ENCODE results near the gene MAP2K5.

MAP2K5 gene

GRCh38 chr15:67506775-67507747, 35.4 kb upstream of the MAP2K5 start:
- Histone ChIP-seq H3K27ac (no peak overlapping the region), H3K9ac (ENCODE audit: insufficient read length) (no peak overlapping the region), H3K9me3 (ENCODE audit: low read depth, low read length) (no peaks in the 10 kb centered on the region), H3K4me3 (no peak overlapping the region), H3K36me3 (ENCODE audit: insufficient read depth, low read length) (no peaks in the 10 kb centered on the region)
- no peak for DNase-seq (ENCODE audit: low read depth, low spot score)
- TF ChIP-seq FOXP2 (optimal IDR thresholded peaks at IDR 0.05; ENCODE audit: control extremely low read depth, extremely low read length, insufficient read depth), result no peak
- TF ChIP-seq POLR2AphosphoS5 (IDR thresholded peaks at IDR 0.05; ENCODE audit: borderline replicate concordance, low read depth, low read length), result no peak
- TF ChIP-seq EZH2 (IDR thresholded peaks at IDR 0.05), result no peak

GRCh38 chr15:67508407-67508806, 34.1 kb upstream of the MAP2K5 start:
- no peak for DNase-seq (ENCODE audit: low read depth, low spot score)
- TF ChIP-seq POLR2AphosphoS5 (IDR thresholded peaks at IDR 0.05; ENCODE audit: borderline replicate concordance, low read depth, low read length) (no peak), FOXP2 (optimal IDR thresholded peaks at IDR 0.05; ENCODE audit: control extremely low read depth, extremely low read length, insufficient read depth) (no peak), EZH2 (IDR thresholded peaks at IDR 0.05) (no peak)

GRCh38 chr15:67509918-67510317, 32.6 kb upstream of the MAP2K5 start:
- no peak for TF ChIP-seq EZH2 (IDR thresholded peaks at IDR 0.05)
- TF ChIP-seq FOXP2 (optimal IDR thresholded peaks at IDR 0.05; ENCODE audit: control extremely low read depth, extremely low read length, insufficient read depth), result no peak
- no peak for TF ChIP-seq POLR2AphosphoS5 (IDR thresholded peaks at IDR 0.05; ENCODE audit: borderline replicate concordance, low read depth, low read length)
- H3K36me3 ChIP-seq (ENCODE audit: insufficient read depth, low read length), result no peaks in the 10 kb centered on the region
- H3K9me3 ChIP-seq (ENCODE audit: low read depth, low read length), result no peaks in the 10 kb centered on the region
- DNase-seq (ENCODE audit: low read depth, low spot score), result no peak
- no peak overlapping the region for H3K27ac ChIP-seq
- H3K9ac ChIP-seq (ENCODE audit: insufficient read length), result no peak overlapping the region
- H3K4me3 ChIP-seq, result no peak overlapping the region

More at GRCh38 chr15:67508407-67508806, 34.1 kb upstream of the MAP2K5 start:
- Histone ChIP-seq H3K27ac (no peak overlapping the region), H3K9ac (ENCODE audit: insufficient read length) (no peak overlapping the region), H3K9me3 (ENCODE audit: low read depth, low read length) (no peaks in the 10 kb centered on the region), H3K4me3 (no peak overlapping the region), H3K36me3 (ENCODE audit: insufficient read depth, low read length) (no peaks in the 10 kb centered on the region)

GRCh38 chr15:67510597-67511190, 31.8 kb upstream of the MAP2K5 start:
- TF ChIP-seq FOXP2 (optimal IDR thresholded peaks at IDR 0.05; ENCODE audit: control extremely low read depth, extremely low read length, insufficient read depth) (no peak), POLR2AphosphoS5 (IDR thresholded peaks at IDR 0.05; ENCODE audit: borderline replicate concordance, low read depth, low read length) (no peak), EZH2 (IDR thresholded peaks at IDR 0.05) (no peak)
- Histone ChIP-seq H3K36me3 (ENCODE audit: insufficient read depth, low read length) (no peaks in the 10 kb centered on the region), H3K4me3 (no peak overlapping the region), H3K9me3 (ENCODE audit: low read depth, low read length) (no peaks in the 10 kb centered on the region), H3K27ac (no peak overlapping the region), H3K9ac (ENCODE audit: insufficient read length) (no peak overlapping the region)
- DNase-seq (ENCODE audit: low read depth, low spot score), result no peak

GRCh38 chr15:67511606-67512005, 30.9 kb upstream of the MAP2K5 start:
- Histone ChIP-seq H3K4me3 (no peak overlapping the region), H3K9ac (ENCODE audit: insufficient read length) (no peak overlapping the region), H3K36me3 (ENCODE audit: insufficient read depth, low read length) (no peaks in the 10 kb centered on the region), H3K27ac (no peak overlapping the region), H3K9me3 (ENCODE audit: low read depth, low read length) (no peaks in the 10 kb centered on the region)
- TF ChIP-seq EZH2 (IDR thresholded peaks at IDR 0.05), result no peak
- no peak for TF ChIP-seq FOXP2 (optimal IDR thresholded peaks at IDR 0.05; ENCODE audit: control extremely low read depth, extremely low read length, insufficient read depth)
- no peak for TF ChIP-seq POLR2AphosphoS5 (IDR thresholded peaks at IDR 0.05; ENCODE audit: borderline replicate concordance, low read depth, low read length)
- DNase-seq (ENCODE audit: low read depth, low spot score), result no peak

- no peak for DNase-seq (ENCODE audit: low read depth, low spot score)
- TF ChIP-seq FOXP2 (optimal IDR thresholded peaks at IDR 0.05; ENCODE audit: control extremely low read depth, extremely low read length, insufficient read depth) (no peak), POLR2AphosphoS5 (IDR thresholded peaks at IDR 0.05; ENCODE audit: borderline replicate concordance, low read depth, low read length) (no peak), EZH2 (IDR thresholded peaks at IDR 0.05) (no peak)
- Histone ChIP-seq H3K9me3 (ENCODE audit: low read depth, low read length) (no peaks in the 10 kb centered on the region), H3K27ac (no peak overlapping the region), H3K36me3 (ENCODE audit: insufficient read depth, low read length) (no peaks in the 10 kb centered on the region), H3K4me3 (no peak overlapping the region), H3K9ac (ENCODE audit: insufficient read length) (no peak overlapping the region)
Observed at GRCh38 chr15:67512140-67512539, 30.4 kb upstream of the MAP2K5 start.

- Histone ChIP-seq H3K9me3 (ENCODE audit: low read depth, low read length) (no peaks in the 10 kb centered on the region), H3K4me3 (no peak overlapping the region), H3K36me3 (ENCODE audit: insufficient read depth, low read length) (no peaks in the 10 kb centered on the region), H3K27ac (no peak overlapping the region), H3K9ac (ENCODE audit: insufficient read length) (no peak overlapping the region)
- DNase-seq (ENCODE audit: low read depth, low spot score), result no peak
- TF ChIP-seq EZH2 (IDR thresholded peaks at IDR 0.05) (no peak), POLR2AphosphoS5 (IDR thresholded peaks at IDR 0.05; ENCODE audit: borderline replicate concordance, low read depth, low read length) (no peak), FOXP2 (optimal IDR thresholded peaks at IDR 0.05; ENCODE audit: control extremely low read depth, extremely low read length, insufficient read depth) (no peak)
Observed at GRCh38 chr15:67512933-67513714, 29.4 kb upstream of the MAP2K5 start.

- TF ChIP-seq POLR2AphosphoS5 (IDR thresholded peaks at IDR 0.05; ENCODE audit: borderline replicate concordance, low read depth, low read length) (no peak), FOXP2 (optimal IDR thresholded peaks at IDR 0.05; ENCODE audit: control extremely low read depth, extremely low read length, insufficient read depth) (no peak), EZH2 (IDR thresholded peaks at IDR 0.05) (no peak)
- DNase-seq (ENCODE audit: low read depth, low spot score), result no peak
- Histone ChIP-seq H3K27ac (no peak overlapping the region), H3K9ac (ENCODE audit: insufficient read length) (no peak overlapping the region), H3K36me3 (ENCODE audit: insufficient read depth, low read length) (no peaks in the 10 kb centered on the region), H3K4me3 (no peak overlapping the region), H3K9me3 (ENCODE audit: low read depth, low read length) (no peaks in the 10 kb centered on the region)
Observed at GRCh38 chr15:67515090-67515489, 27.4 kb upstream of the MAP2K5 start.

Data from SK-N-MC (cell line).